Stimulated activated naive CD8-positive, alpha-beta T cell treated with anti-CD3 and anti-CD28 coated beads, Interleukin-15, Interleukin-2, amounts not matched to agents 100 U/mL and 50 U/mL, for 24 hours (primary cell): Measurements from ENCODE around the gene HRH2.

ENCODE experiments used
- ATAC-seq: fragments of 150-1000 bp; cut with Tn5 transposase; one replicate; pipeline ENCODE4 v1.10.0; 2021
- DNase-seq: peaks from one replicate; pipeline ENCODE4 v3.0.0; 2021

Gene HRH2

GRCh38 chr5:175677571-175677970 is 19.7 kb downstream of the HRH2 start:
- DNase-seq (no peak), ATAC-seq (no peak)

GRCh38 chr5:175678074-175678473 is 20.2 kb downstream of the HRH2 start:
- ATAC-seq (no peak), DNase-seq (no peak)

GRCh38 chr5:175679411-175679810 is 21.5 kb downstream of the HRH2 start:
- no peak for DNase-seq
- ATAC-seq: no peak

DNA sequence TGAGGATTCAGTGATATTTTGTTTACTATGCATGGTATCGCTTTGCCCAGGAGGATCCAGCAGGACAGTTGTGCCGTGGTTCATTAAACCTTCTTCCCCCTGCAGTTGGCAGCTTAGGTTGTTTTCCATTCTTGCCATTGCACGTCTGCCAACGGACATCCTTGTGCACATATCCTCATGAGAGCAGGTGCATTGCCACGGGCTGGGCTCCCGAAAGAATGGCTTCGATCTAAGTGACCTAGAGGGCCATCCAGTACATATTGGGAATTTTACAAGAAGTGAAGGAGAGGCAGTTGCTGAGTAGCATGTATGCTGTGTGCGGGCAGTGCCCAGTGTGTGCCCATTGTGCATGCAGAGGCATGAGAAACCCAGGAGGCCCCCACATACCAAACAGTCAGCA is 22.1 kb downstream of the HRH2 start:
- no peak for ATAC-seq
- no peak for DNase-seq

DNA sequence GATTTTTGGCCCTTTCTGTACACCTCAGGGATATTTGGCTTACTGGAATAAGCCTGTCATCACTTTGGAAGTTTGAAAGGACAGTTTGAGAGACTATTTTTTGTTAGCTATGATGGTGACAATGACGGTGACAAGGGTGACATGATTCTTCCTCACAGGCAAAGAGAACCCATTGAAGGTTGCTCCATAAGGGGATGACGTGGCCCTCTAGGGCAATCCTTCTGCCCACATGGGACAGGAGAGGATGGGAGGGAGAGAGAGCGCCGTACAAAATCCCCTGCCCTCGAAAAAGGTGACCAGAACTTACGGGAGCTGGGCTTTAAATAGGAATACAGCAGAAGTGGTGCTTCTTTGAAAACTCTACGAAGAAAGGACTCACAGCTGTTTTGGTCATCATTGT is 22.6 kb downstream of the HRH2 start:
- ATAC-seq: no peak
- DNase-seq: no peak

- ATAC-seq (no peak), DNase-seq (no peak)
Observed at GRCh38 chr5:175681045-175681967, 23.4 kb downstream of the HRH2 start.

DNA sequence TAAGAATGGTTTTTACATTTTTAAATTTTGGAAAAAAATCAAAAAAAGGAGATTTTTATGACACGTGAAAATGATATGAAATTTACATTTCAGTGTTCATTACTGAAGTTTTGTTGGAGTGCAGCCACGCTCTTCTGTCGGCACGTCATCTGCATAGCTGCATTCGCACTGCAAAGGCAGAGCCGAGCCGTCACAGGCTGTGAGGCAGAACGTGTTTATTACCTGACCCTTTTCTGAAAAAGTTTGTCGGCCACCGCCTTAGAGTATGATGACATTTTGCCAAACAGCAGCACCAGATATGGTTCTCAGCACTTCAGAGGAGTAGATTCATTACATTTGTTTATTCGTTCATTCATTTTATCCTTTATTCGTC is 24.1 kb downstream of the HRH2 start:
- ATAC-seq: no peak
- no peak for DNase-seq

DNA sequence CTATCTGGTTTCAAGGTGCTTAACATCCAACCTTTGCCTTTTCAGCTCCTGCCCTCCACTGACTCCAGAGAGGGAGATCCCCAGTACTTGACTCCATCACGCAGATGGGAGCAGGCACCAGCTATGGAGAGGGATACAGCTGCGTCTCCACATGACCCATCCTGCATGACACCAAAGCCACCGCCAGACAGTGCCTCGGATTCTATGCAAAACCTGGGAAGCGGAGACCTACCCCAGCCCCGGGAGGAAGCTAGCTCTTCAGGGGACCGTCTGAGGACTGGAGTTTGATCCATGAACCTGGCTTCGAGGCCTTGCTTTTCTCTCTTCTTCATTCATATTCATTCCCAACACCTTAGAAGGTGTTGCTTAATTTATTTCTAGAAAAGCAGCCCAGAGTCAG is 24.8 kb downstream of the HRH2 start:
- DNase-seq (no peak), ATAC-seq (no peak)

- DNase-seq (no peak), ATAC-seq (no peak)
Observed at GRCh38 chr5:175683231-175683630, 25.4 kb downstream of the HRH2 start.

- DNase-seq (no peak), ATAC-seq (no peak)
Observed at GRCh38 chr5:175683921-175684320, 26.1 kb downstream of the HRH2 start.

- no peak for DNase-seq
- ATAC-seq: no peak
Observed at GRCh38 chr5:175684931-175685330, 27.1 kb downstream of the HRH2 start.

DNA sequence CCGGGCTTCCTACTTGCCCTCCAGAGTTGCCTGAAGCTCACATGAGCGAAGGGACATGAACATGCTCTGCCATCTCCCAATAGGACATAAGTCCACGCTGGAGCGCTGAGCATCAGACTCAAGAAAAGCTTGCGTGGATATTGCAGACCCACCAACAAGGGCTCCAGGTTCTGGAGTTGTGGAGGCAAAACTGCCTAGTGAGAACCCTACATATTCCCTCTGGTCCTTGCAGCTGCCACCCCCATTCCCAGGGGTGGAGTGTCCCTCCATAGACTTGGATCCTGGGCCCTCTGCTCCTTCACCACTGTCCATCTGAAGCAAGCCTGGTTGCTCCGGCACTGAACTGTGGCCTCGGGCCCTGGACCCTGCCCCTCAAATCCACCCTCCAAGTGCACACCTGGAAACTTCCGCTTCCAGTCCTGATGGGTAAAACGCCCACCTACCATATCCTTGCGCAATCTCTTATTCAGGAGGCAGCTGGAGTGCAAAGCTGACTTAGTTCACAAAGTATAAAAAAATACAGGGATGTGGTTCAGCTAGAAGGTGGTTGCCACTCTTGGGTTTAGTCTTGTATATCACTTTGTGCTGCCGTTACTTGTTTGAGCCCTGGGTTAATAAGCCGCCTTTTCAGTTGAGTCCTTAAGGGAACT is 28.0 kb downstream of the HRH2 start:
- ATAC-seq: no peak

DNA sequence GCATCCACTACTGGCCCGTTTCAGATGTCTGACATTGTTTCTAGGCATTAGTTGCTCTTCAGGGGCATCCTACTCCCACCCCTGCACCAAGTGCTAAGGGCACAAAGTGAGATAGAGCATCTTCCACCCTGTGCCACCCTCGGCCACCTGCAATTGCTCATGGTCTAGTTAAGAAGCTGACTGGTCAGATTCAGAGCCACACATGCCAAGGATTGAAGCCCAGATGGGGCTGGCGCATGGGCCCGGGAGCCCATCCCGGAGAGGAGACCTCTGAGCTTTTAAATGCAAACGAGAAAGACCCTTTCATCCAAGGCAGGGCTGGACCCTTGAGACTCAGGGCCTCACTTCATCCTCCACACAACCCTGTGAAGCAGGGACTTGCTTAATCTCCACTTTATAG is 28.5 kb downstream of the HRH2 start:
- DNase-seq: no peak
- ATAC-seq: no peak

More for the DNA sequence above, 28.0 kb downstream of the HRH2 start:
- DNase-seq: no peak

DNA sequence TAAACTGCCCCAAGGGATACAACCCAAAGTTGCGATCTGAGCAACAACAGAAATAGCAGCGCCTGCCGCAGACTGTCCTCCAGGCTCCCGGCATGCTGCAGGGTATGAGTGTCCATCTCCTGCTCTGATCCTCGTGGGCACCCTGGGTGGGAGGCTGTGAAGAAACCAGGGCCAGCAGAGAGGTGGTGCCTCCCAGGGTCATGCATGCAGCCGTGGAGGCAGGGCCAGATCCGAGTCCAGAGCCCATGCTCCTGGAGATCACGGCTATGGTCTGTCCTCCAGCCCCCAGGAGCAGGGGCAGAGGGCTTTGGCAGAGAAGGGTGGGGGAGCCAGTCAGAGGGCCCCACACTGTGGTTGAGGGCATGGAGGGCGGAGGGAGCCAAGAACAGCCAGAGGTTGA is 29.0 kb downstream of the HRH2 start:
- DNase-seq (no peak), ATAC-seq (no peak)

DNA sequence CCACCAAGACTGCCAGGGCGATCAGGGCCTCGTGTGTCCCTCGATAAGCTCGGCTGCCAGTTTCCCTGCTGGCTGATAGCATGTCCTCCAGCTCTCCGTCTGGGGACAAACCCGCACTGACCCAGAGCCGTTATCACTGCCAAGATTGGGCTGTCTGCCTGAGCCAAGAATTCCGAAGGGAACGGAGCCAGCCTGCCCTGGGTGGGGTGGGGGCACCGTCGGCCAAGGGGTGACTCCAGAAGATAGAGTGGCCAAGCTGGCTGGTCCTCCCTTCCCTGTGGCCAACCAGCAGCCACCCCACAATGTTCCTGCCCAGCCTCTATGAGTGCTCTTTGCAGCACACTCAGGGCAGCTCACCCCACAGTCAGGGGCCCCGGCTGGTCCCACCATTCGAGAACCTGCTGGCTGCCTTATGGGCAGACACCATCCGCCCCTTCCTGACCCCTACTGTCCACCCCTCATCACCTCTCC is 29.4 kb downstream of the HRH2 start:
- ATAC-seq: no peak

DNA sequence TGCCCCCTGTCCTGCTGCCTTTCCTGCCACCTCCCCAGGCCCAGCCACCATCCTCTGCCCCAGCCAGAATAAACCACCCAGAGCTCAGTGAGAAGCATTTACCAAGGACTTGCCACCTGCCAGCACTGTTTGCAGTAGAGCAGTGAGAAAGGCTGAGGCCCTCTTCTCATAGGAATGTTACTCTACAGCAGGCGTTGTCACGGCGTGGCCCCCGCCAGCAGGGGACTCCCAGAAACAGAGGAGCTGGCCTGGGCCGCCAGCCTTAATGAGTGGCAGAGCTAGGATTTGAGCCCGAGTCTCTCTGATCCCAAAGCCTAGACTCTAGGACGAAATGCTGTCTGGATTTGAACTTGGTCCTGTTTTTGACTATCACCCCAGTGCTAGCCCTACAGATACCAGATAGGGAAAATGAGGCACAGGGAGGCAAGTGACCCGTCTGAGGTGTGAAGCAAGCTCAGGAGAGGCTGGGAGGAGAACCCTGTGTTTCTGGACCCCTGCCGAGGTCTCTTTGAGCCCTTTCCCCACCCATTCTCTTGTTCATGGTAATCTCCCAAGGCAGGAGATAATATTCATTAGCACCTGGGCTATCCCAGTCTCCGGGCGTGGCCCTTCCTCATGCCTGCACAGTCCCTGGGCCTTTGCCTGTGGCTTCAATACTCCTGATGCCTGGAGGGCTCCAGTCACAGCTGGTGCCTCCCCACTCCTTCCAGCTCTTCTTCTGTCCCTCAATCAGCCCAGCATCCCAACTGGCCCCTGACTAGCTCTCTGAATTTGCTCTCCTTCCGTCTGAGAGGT is 30.7 kb downstream of the HRH2 start:
- ATAC-seq (no peak), DNase-seq (no peak)

More for the DNA sequence above, 29.4 kb downstream of the HRH2 start:
- DNase-seq: no peak

- DNase-seq (no peak), ATAC-seq (no peak)
Observed at GRCh38 chr5:175689147-175689991, 31.5 kb downstream of the HRH2 start.

GRCh38 chr5:175690025-175690424 is 32.2 kb downstream of the HRH2 start:
- no peak for ATAC-seq
- no peak for DNase-seq

- DNase-seq (no peak), ATAC-seq (no peak)
Observed at GRCh38 chr5:175690586-175690985, 32.7 kb downstream of the HRH2 start.

DNA sequence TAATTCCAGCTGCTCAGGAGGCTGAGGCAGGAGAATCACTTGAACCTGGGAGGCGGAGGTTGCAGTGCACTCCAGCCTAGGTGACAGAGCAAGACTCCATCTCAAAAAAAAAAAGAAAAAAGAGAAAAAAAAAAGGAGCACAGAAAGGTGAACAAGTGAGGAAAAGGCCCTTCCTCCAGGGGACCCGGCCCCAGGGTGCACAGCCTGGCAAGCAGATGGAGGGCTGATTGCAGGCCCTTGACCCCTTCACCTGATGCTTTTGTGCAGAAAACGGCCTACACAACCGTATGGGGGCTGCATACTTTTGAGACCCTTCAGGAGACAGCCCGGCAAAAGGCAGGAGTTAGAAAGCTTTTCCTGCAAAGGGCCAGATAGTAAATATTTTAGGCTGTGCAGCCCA is 33.9 kb downstream of the HRH2 start:
- ATAC-seq (no peak), DNase-seq (no peak)

- DNase-seq (no peak), ATAC-seq (no peak)
Observed at GRCh38 chr5:175692235-175692995, 34.5 kb downstream of the HRH2 start.
